ENCODE measurements around the gene NAP1L4. TPM values are rescaled to one million over a fixed set of nuclear protein-coding genes. Genes with fewer than 3 reads are reported as not detected.

Gene NAP1L4
- total and polyA plus RNA-seq, 2 donors (not counting 1 experiment from before 2014, with no cell fraction given), result 62.1 to 133 TPM

- Histone ChIP-seq H4K20me1 (ENCODE audit: control insufficient read depth, insufficient read depth, low read length, poor library complexity, severe bottlenecking) (peaks cover 16% of the 10 kb centered on the region), H3K4me2 (replicated peaks; ENCODE audit: low read depth, low read length, poor library complexity, severe bottlenecking) (no peak overlapping the region), H3K27ac (ENCODE audit: low read length in 2 of 2) (no peak overlapping the region), H3K4me3 (ENCODE audit: control extremely low read depth in 1 of 5, extremely low read depth in 1 of 5, insufficient read depth in 1 of 5, low read depth in 2 of 5, low read length in 4 of 5) (no peak overlapping the region), H3K9me3 (ENCODE audit: control extremely low read depth in 1 of 3, control insufficient read depth in 2 of 3, insufficient read depth in 1 of 3, low read length in 2 of 3) (no peaks in the 10 kb centered on the region), H3K36me3 (replicated peaks in 1 of 2; ENCODE audit: control extremely low read depth in 1 of 2, control insufficient read depth in 1 of 2, extremely low read depth in 1 of 2, insufficient read depth in 2 of 2, low read length in 1 of 2) (peaks cover 0 to 65% of the 10 kb centered on the region in 2 experiments), H3K4me1 (ENCODE audit: control insufficient read depth in 2 of 2, insufficient read depth in 2 of 2, low read length in 2 of 2) (peaks cover 24 to 30% of the 10 kb centered on the region in 2 donors), H3K79me2 (ENCODE audit: control insufficient read depth, insufficient read depth, low read length) (peaks cover 5% of the 10 kb centered on the region), H2AFZ (ENCODE audit: insufficient read depth, low read depth, low read length, poor library complexity, severe bottlenecking) (no peak overlapping the region), H3K9ac (ENCODE audit: low read length) (no peak overlapping the region), H3K27me3 (replicated peaks in 1 of 4; ENCODE audit: control extremely low read depth in 1 of 4, control insufficient read depth in 3 of 4, insufficient read depth in 4 of 4, low read length in 3 of 4) (no peaks in the 10 kb centered on the region)
- H3K27me3 Mint-ChIP-seq, result no peaks in the 10 kb centered on the region
- WGBS (ENCODE audit: insufficient coverage), result 91% methylated on average over 11 of the region's 12 CpGs
- no peak for ATAC-seq (ENCODE audit: low read depth)
- no peak overlapping the region for H3K4me3 Mint-ChIP-seq
- intact Hi-C loops (cut with micrococcal nuclease), result loop anchor here (1.0 to 5.0 kb wide), 3 partner anchors 46 to 379 kb away; partner anchors contain the start of gene NAP1L4
- ChIA-PET CTCF (interaction anchor here (1.0 to 9.8 kb wide), 6 partner anchors 13 to 505 kb away, joined by 3 to 112 read pairs (median 4); partner anchors contain the start of gene CARS1), POLR2A (interaction anchor here (0.9 kb wide), 1 partner anchor 54 kb away, joined by 3 read pairs; no protein-coding TSS in a partner anchor)
- DNase-seq, result no peak
- TF ChIP-seq CTCF (IDR thresholded peaks at IDR 0.05) (no peak), EZH2 (IDR thresholded peaks at IDR 0.05; ENCODE audit: borderline replicate concordance, insufficient read depth, low read depth, low read length, poor library complexity, severe bottlenecking) (no peak)
- H3K4me1 Mint-ChIP-seq, result peaks cover 26% of the 10 kb centered on the region
- H3K9me3 Mint-ChIP-seq (ENCODE audit: insufficient read depth), result no peaks in the 10 kb centered on the region
- no peak overlapping the region for H3K27ac Mint-ChIP-seq
These were observed 45.8 kb upstream of the NAP1L4 start for GRCh38 chr11:3037945-3038271.

Measured in B cell (primary cell).